SK-N-SH treated with all-trans-retinoic acid at 6 μM for 48 hours (cell line): ENCODE measurements around the gene ACTN1.

Experiments used
- ARNTL ChIP-seq: fragments of 450-650 bp; formaldehyde crosslinking; IDR thresholded peaks from 2 replicates; pipeline ENCODE4 v1.5.0; 2020; ENCODE audit warnings: low read depth, mild to moderate bottlenecking, moderate library complexity, borderline replicate concordance
- OSR1 ChIP-seq: fragments of 250-450 bp; sonication (Bioruptor Pico); IDR thresholded peaks from 2 replicates; pipeline ENCODE4 v1.8.0; 2022; ENCODE audit warnings: moderate library complexity, mild to moderate bottlenecking, inconsistent platforms
- PATZ1 ChIP-seq: fragments of 250-450 bp; sonication (Bioruptor Pico); IDR thresholded peaks from 2 replicates; pipeline ENCODE4 v1.8.0; 2020; ENCODE audit warnings: mild to moderate bottlenecking, moderate library complexity, borderline replicate concordance
- PPARA ChIP-seq: fragments of 250-450 bp; sonication (Bioruptor Pico); IDR thresholded peaks from 2 replicates; pipeline ENCODE4 v1.5.0; 2020; ENCODE audit warnings: mild to moderate bottlenecking, borderline replicate concordance
- RARB ChIP-seq: fragments of 250-450 bp; sonication (Bioruptor Pico); IDR thresholded peaks from 2 replicates; pipeline ENCODE4 v1.8.0; 2021; ENCODE audit warnings: mild to moderate bottlenecking, moderate library complexity
- SNAI2 ChIP-seq: fragments of 250-450 bp; sonication (Bioruptor Pico); IDR thresholded peaks from 2 replicates; pipeline ENCODE4 v1.5.0; 2020; ENCODE audit warnings: mild to moderate bottlenecking, moderate library complexity
- ZC3H10 ChIP-seq: fragments of 250-450 bp; sonication (Bioruptor Pico); IDR thresholded peaks from 2 replicates; pipeline ENCODE4 v1.5.1; 2021; ENCODE audit warnings: mild to moderate bottlenecking, moderate library complexity
- ZFP3 ChIP-seq: fragments of 250-450 bp; sonication (Bioruptor Pico); IDR thresholded peaks from 2 replicates; pipeline ENCODE4 v1.5.0; 2020; ENCODE audit warnings: mild to moderate bottlenecking, moderate library complexity
- ZFP30 ChIP-seq: fragments of 450-650 bp; formaldehyde crosslinking; IDR thresholded peaks from 2 replicates; pipeline ENCODE4 v1.5.0; 2022; ENCODE audit warnings: mild to moderate bottlenecking, moderate library complexity
- TF ChIP-seq, protein P1 (sequence below): fragments of 250-450 bp; sonication (Bioruptor Pico); IDR thresholded peaks from 2 replicates; pipeline ENCODE4 v1.5.0; 2020; ENCODE audit warnings: mild to moderate bottlenecking, moderate library complexity

DNA sequence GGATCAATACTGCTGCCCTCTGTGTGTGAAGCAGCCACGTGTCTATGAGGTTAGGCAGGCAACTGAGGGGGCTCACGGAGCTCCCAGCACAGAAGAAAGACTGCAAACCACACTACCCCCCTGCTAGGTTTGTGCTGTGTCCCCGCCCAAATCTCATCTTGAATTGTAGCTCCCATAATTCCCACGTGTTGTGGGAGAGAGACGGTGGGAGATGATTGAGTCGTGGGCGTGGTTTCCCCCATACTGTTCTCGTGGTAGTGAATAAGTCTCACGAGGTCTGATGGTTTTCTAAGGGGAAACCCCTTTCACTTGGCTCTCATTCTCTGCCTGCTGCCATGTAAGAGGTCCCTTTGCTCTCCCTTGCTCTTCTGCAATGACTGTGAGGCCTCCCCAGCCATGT, 68.6 kb downstream of the ACTN1 start:
- TF ChIP-seq, protein P1, sequence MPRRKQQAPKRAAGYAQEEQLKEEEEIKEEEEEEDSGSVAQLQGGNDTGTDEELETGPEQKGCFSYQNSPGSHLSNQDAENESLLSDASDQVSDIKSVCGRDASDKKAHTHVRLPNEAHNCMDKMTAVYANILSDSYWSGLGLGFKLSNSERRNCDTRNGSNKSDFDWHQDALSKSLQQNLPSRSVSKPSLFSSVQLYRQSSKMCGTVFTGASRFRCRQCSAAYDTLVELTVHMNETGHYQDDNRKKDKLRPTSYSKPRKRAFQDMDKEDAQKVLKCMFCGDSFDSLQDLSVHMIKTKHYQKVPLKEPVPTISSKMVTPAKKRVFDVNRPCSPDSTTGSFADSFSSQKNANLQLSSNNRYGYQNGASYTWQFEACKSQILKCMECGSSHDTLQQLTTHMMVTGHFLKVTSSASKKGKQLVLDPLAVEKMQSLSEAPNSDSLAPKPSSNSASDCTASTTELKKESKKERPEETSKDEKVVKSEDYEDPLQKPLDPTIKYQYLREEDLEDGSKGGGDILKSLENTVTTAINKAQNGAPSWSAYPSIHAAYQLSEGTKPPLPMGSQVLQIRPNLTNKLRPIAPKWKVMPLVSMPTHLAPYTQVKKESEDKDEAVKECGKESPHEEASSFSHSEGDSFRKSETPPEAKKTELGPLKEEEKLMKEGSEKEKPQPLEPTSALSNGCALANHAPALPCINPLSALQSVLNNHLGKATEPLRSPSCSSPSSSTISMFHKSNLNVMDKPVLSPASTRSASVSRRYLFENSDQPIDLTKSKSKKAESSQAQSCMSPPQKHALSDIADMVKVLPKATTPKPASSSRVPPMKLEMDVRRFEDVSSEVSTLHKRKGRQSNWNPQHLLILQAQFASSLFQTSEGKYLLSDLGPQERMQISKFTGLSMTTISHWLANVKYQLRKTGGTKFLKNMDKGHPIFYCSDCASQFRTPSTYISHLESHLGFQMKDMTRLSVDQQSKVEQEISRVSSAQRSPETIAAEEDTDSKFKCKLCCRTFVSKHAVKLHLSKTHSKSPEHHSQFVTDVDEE (CRISPR knock-in tag) = no peak
- TF ChIP-seq RARB (CRISPR knock-in tag) (no peak), PATZ1 (no peak), OSR1 (CRISPR knock-in tag) (no peak), ARNTL (no peak), PPARA (CRISPR knock-in tag) (no peak), SNAI2 (CRISPR knock-in tag) (no peak), ZFP30 (no peak), ZC3H10 (CRISPR knock-in tag) (no peak), ZFP3 (CRISPR knock-in tag) (no peak)
